HepG2 (cell line): ENCODE data around the gene NUDT9. TPM values are rescaled to one million over a fixed set of nuclear protein-coding genes. Genes with fewer than 3 reads are reported as not detected.
A peak's percentile ranks its signal among the peaks of the same experiment; 100 is the strongest.

ENCODE experiments used
- HDAC6 ChIP-seq: fragments of 200-600 bp; sonication (generic); IDR thresholded peaks from 2 replicates; pipeline ENCODE4 v1.7.0; 2017; ENCODE audit warnings: mild to moderate bottlenecking, antibody characterized with exemption, low read length, low read depth
- KAT7 ChIP-seq: IDR thresholded peaks from 2 replicates; pipeline ENCODE4 v1.6.1; 2018; ENCODE audit warnings: borderline replicate concordance, missing compliant biosample characterization
- TRIM24 ChIP-seq: sonication (generic); formaldehyde crosslinking; IDR thresholded peaks from 2 replicates; pipeline ENCODE4 v1.8.0; 2022; ENCODE audit warnings: mild to moderate bottlenecking, missing genetic modification reagents
- WIZ ChIP-seq: sonication (generic); formaldehyde crosslinking; IDR thresholded peaks from 2 replicates; pipeline ENCODE4 v1.5.1; 2020; ENCODE audit warnings: mild to moderate bottlenecking, missing genetic modification reagents
- ZBTB21 ChIP-seq: sonication (generic); formaldehyde crosslinking; IDR thresholded peaks from 2 replicates; pipeline ENCODE4 v1.4.0; 2020; ENCODE audit warnings: missing genetic modification reagents
- ZFP36L2 ChIP-seq: sonication (generic); formaldehyde crosslinking; IDR thresholded peaks from 2 replicates; pipeline ENCODE4 v1.4.0; 2020; ENCODE audit warnings: missing genetic modification reagents
- ZNF496 ChIP-seq: sonication (generic); formaldehyde crosslinking; IDR thresholded peaks from 2 replicates; pipeline ENCODE4 v1.8.1; 2023; ENCODE audit warnings: mild to moderate bottlenecking, moderate library complexity, missing genetic modification reagents; ENCODE audit not compliant: insufficient replicate concordance
- ZNF841 ChIP-seq: sonication (generic); formaldehyde crosslinking; IDR thresholded peaks from 2 replicates; pipeline ENCODE4 v1.8.1; 2023; ENCODE audit warnings: missing genetic modification reagents, borderline replicate concordance
- polyA plus RNA-seq, 8 experiments: library from polyadenylated mRNA; depleted of rRNA in 3 of 8; stranded (reverse) in 7 of 8; unstranded in 1 of 8; fragments of >200 nt; fragmentation: Illumina TruSeq in 4 of 8; extraction: Trizol in 4 of 8; gene quantifications; 2 replicates each; pipeline versions ENCODE4 v1.2.1 to v1.2.3, GENCODE V29; 2011 to 2016; ENCODE audit warnings: low read depth in 4 of 8, missing spikeins in 1 of 8, mixed read lengths in 1 of 8; ENCODE audit not compliant: insufficient read depth in 1 of 8
- total RNA-seq, 5 experiments: library from RNA; depleted of rRNA; stranded (reverse); fragments of >200 nt; fragmentation: Illumina TruSeq; extraction: Trizol; gene quantifications; 2 replicates each; pipeline ENCODE4 v1.2.3, GENCODE V29; 2016; ENCODE audit warnings: low read depth in 1 of 5
- TF ChIP-seq, protein P1 (sequence below): sonication (generic); formaldehyde crosslinking; IDR thresholded peaks from 2 replicates; pipeline ENCODE4 v1.4.0; 2020; ENCODE audit warnings: missing genetic modification reagents
- TF ChIP-seq, protein P2 (sequence below): sonication (generic); formaldehyde crosslinking; IDR thresholded peaks from 2 replicates; pipeline ENCODE4 v1.5.0; 2020; ENCODE audit warnings: mild to moderate bottlenecking, missing genetic modification reagents, borderline replicate concordance
- TF ChIP-seq, protein P3 (sequence below): fragments of 450-650 bp; IDR thresholded peaks from 2 replicates; pipeline ENCODE4 v1.6.1; 2016
- TF ChIP-seq, protein P4 (sequence below): sonication (generic); formaldehyde crosslinking; IDR thresholded peaks from 2 replicates; pipeline ENCODE4 v1.4.0; 2020; ENCODE audit warnings: missing genetic modification reagents
- TF ChIP-seq, protein P5 (sequence below): conservative IDR thresholded peaks from 2 replicates; pipeline ENCODE4 v1.6.1; 2018; ENCODE audit warnings: missing genetic modification reagents
- TF ChIP-seq, protein P6 (sequence below): sonication (generic); formaldehyde crosslinking; IDR thresholded peaks from 2 replicates; pipeline ENCODE4 v1.5.1; 2020; ENCODE audit warnings: mild to moderate bottlenecking, missing genetic modification reagents, borderline replicate concordance

The NUDT9 gene
- total and polyA plus RNA-seq, 2 of the 13 experiments (the other 11 are each of a cell fraction or from before 2014, with no cell fraction given) = 10.4 to 12.3 TPM

DNA sequence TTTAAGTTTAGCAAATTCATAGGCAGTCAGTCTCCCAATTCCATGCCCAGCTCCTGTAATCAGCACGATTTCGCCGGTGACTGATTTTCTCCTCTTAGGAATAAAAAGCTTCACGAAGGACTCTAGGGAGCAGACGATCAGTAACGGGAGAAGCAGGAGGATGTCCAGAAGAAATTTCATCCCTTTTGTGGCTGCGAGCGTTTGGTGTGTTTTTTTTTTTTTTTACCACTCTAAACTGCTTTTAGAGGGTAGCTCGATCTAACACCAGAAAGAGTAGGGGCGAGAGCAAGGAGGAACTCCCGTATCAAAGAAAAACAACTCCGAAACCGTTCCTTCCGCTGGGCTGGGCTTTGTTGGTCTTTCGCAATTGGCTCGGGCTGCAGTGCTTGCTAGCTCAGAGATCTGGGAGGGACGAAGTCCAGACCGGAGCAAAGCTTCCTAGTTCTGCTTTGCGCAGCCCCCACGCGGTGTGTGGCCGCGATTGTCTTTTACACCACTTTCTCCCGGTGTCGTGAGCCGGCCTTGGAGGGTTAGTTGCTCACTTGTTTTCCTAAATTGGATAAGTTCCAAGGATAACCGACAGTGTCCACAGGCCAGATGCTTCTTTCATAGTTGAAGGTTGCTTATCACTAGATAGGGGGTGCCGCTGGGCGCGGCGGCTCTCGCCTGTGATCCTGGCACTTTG is 31.3 kb upstream of the NUDT9 start, which contains the start of gene HSD17B11 (continued):
- TF ChIP-seq ZNF841 (CRISPR knock-in tag) = no peak
- TF ChIP-seq, protein P1, sequence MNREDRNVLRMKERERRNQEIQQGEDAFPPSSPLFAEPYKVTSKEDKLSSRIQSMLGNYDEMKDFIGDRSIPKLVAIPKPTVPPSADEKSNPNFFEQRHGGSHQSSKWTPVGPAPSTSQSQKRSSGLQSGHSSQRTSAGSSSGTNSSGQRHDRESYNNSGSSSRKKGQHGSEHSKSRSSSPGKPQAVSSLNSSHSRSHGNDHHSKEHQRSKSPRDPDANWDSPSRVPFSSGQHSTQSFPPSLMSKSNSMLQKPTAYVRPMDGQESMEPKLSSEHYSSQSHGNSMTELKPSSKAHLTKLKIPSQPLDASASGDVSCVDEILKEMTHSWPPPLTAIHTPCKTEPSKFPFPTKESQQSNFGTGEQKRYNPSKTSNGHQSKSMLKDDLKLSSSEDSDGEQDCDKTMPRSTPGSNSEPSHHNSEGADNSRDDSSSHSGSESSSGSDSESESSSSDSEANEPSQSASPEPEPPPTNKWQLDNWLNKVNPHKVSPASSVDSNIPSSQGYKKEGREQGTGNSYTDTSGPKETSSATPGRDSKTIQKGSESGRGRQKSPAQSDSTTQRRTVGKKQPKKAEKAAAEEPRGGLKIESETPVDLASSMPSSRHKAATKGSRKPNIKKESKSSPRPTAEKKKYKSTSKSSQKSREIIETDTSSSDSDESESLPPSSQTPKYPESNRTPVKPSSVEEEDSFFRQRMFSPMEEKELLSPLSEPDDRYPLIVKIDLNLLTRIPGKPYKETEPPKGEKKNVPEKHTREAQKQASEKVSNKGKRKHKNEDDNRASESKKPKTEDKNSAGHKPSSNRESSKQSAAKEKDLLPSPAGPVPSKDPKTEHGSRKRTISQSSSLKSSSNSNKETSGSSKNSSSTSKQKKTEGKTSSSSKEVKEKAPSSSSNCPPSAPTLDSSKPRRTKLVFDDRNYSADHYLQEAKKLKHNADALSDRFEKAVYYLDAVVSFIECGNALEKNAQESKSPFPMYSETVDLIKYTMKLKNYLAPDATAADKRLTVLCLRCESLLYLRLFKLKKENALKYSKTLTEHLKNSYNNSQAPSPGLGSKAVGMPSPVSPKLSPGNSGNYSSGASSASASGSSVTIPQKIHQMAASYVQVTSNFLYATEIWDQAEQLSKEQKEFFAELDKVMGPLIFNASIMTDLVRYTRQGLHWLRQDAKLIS (CRISPR knock-in tag) = peak; percentile 47; the same call in 1 of the 2 replicates
- TF ChIP-seq, protein P2, sequence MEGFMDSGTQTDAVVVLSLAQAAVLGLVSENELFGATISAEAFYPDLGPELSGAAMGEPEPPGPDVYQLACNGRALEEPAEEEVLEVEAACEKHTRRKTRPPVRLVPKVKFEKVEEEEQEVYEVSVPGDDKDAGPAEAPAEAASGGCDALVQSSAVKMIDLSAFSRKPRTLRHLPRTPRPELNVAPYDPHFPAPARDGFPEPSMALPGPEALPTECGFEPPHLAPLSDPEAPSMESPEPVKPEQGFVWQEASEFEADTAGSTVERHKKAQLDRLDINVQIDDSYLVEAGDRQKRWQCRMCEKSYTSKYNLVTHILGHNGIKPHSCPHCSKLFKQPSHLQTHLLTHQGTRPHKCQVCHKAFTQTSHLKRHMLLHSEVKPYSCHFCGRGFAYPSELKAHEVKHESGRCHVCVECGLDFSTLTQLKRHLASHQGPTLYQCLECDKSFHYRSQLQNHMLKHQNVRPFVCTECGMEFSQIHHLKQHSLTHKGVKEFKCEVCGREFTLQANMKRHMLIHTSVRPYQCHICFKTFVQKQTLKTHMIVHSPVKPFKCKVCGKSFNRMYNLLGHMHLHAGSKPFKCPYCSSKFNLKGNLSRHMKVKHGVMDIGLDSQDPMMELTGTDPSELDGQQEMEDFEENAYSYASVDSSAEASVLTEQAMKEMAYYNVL (CRISPR knock-in tag) = peak; percentile 84; the same call in 1 of the 2 replicates
- TF ChIP-seq KAT7 (CRISPR knock-in tag) = peak; percentile 87
- TF ChIP-seq, protein P3, sequence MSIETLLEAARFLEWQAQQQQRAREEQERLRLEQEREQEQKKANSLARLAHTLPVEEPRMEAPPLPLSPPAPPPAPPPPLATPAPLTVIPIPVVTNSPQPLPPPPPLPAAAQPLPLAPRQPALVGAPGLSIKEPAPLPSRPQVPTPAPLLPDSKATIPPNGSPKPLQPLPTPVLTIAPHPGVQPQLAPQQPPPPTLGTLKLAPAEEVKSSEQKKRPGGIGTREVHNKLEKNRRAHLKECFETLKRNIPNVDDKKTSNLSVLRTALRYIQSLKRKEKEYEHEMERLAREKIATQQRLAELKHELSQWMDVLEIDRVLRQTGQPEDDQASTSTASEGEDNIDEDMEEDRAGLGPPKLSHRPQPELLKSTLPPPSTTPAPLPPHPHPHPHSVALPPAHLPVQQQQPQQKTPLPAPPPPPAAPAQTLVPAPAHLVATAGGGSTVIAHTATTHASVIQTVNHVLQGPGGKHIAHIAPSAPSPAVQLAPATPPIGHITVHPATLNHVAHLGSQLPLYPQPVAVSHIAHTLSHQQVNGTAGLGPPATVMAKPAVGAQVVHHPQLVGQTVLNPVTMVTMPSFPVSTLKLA = no peak
- no peak for TF ChIP-seq TRIM24 (CRISPR knock-in tag)
- TF ChIP-seq ZBTB21 (CRISPR knock-in tag) = peak; percentile 72
- TF ChIP-seq ZFP36L2 (CRISPR knock-in tag) = no peak
- TF ChIP-seq WIZ (CRISPR knock-in tag) = no peak
- TF ChIP-seq HDAC6 = no peak
- TF ChIP-seq, protein P4, sequence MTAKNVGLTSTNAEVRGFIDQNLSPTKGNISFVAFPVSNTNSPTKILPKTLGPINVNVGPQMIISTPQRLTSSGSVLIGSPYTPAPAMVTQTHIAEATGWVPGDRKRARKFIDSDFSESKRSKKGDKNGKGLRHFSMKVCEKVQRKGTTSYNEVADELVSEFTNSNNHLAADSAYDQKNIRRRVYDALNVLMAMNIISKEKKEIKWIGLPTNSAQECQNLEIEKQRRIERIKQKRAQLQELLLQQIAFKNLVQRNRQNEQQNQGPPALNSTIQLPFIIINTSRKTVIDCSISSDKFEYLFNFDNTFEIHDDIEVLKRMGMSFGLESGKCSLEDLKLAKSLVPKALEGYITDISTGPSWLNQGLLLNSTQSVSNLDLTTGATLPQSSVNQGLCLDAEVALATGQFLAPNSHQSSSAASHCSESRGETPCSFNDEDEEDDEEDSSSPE (CRISPR knock-in tag) = peak; percentile 59; the same call in 1 of the 2 replicates
- TF ChIP-seq, protein P5, sequence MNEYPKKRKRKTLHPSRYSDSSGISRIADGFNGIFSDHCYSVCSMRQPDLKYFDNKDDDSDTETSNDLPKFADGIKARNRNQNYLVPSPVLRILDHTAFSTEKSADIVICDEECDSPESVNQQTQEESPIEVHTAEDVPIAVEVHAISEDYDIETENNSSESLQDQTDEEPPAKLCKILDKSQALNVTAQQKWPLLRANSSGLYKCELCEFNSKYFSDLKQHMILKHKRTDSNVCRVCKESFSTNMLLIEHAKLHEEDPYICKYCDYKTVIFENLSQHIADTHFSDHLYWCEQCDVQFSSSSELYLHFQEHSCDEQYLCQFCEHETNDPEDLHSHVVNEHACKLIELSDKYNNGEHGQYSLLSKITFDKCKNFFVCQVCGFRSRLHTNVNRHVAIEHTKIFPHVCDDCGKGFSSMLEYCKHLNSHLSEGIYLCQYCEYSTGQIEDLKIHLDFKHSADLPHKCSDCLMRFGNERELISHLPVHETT (CRISPR knock-in tag) = peak; percentile 70
- TF ChIP-seq, protein P6, sequence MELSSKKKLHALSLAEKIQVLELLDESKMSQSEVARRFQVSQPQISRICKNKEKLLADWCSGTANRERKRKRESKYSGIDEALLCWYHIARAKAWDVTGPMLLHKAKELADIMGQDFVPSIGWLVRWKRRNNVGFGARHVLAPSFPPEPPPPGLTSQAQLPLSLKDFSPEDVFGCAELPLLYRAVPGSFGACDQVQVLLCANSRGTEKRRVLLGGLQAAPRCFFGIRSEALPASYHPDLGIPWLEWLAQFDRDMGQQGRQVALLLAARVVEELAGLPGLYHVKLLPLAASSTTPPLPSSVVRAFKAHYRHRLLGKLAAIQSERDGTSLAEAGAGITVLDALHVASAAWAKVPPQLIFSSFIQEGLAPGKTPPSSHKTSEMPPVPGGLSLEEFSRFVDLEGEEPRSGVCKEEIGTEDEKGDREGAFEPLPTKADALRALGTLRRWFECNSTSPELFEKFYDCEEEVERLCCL (CRISPR knock-in tag) = no peak
- no peak for TF ChIP-seq ZNF496
